Stimulated activated CD4-positive, alpha-beta T cell treated with anti-CD3 and anti-CD28 coated beads, TNF-alpha, amount 100 ng/mL, for 24 hours (primary cell): ENCODE results near the gene FBN2.
"Not testable (repeated sequence)": the region's sequence is repeated elsewhere in the genome, so short reads cannot be mapped to it uniquely, and the experiment has no call there.

Experiments
- DNase-seq, 3 experiments: peaks; one replicate each; pipeline ENCODE4 v3.0.0-alpha.2; 2020; ENCODE audit warnings: low read depth in 3 of 3

FBN2 gene

GRCh38 chr5:128534726-128535125, 3.3 kb downstream of the FBN2 start:
- DNase-seq, result no peak

- no peak for DNase-seq
These were observed 5.3 kb downstream of the FBN2 start for GRCh38 chr5:128532776-128533175.

DNA sequence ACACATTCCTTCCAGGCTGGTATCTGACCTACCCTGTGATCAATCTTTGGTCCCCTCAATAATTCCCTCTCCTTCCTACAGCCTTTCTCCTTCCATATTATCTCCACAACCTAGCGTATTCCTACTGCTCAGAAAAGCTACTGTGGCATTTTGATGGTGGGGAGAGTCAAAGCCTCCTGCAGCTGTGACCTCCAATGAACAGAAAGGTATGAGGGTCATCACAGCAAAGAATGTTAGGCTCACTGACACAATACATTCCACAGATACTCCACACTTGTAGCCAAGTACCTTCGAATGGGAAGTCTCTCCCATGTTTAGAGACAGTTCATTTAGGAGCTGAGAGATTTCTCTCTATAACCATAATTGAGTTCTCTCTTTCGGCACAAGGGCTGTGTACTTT, 5.9 kb downstream of the FBN2 start:
- no peak for DNase-seq

GRCh38 chr5:128528637-128529255, 9.3 kb downstream of the FBN2 start:
- no peak for DNase-seq

DNA sequence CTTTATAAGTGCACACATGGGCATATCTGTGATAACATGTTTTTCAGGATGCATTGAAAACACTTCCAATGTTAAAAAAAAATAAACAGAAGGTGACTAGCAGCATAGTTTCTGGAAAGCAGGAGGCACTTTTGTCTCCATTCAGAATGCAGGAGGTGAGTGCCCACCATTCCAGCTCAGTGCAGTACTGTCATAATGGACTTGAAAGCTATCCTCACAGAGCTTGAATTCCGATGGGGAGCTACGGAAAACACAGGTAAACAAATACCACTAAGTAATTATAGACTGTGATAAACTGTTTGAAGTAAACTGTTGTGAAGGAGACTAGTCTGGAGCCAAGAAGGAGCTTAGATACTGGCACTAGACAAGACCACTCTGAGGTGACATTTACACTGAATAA, 9.9 kb downstream of the FBN2 start:
- no peak for DNase-seq

DNA sequence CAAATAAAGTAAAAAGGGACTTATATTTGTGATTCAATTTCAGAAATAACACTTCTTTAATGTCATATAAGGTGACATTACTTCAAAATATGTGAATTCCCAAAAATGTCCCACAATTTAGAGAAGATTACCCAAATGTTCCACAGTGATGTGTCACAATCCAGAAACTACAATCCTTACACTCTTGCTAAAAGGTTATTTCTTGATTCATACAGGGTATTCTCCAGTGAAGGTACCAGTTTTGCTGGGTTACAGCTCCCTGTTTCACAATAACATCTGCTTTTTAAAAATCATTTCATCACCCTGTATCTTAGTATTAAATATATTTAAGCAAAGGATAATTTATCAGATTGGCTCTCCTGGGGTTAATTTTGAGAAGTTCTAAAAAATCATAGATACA, 11.0 kb downstream of the FBN2 start:
- DNase-seq, result no peak

DNA sequence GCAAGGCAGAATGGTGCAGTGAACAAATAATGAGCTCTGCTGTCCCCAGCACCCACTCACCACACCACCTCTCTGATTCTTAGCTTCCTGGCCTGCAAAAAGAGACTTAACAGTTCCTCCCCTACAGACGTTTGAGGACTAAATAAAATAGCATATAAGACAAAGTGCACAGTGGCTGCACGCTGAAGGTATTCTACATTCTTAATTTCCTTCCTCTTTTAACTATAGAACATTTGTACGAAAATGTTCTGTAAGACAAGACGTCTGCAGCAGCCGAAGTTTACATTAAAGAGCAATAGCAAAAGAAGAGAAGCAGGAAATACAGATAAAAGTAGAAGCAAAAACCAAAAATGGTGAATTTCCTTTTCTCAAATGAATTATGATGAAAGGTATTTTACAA, 15.7 kb downstream of the FBN2 start:
- DNase-seq, result no peak

DNA sequence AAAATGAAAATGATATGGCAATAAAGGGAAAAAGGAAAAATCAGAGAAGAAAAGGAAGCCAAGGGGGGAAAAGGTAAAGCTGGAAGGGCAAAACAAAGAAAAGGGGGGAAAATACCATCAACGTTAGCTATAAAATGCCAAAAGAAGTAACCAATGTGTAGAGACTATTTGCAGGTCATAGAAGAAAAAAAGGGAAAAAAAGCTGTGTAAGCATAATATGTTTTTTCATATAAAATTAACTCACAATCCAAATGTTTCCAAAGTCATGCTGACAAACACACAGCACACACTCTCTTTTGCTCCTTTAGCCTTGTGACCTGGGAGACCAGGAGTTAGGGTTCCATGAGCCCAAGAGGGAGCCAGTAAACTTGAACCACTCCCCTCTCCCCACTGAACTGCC, 18.2 kb downstream of the FBN2 start:
- no peak for DNase-seq

DNA sequence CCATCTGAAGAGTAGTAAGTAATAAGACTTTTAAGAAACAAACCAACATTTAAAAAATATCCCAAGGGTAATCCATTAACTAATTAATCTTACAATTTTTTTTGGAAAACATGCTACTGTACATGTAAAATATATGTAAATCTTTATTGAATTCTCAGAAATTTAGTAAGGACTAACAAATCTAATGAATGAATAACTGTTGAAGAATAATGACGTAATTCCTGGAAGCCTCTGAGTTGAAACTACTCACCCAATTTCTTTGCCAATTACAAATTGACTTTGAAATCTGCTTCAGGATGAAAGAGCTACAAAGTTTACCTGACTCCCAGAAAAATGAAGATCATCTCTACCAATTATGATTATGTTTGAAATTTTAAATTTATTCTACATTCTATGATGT, 21.1 kb downstream of the FBN2 start:
- no peak for DNase-seq

GRCh38 chr5:128513806-128514205, 24.2 kb downstream of the FBN2 start:
- no peak for DNase-seq

GRCh38 chr5:128512894-128513293, 25.2 kb downstream of the FBN2 start:
- no peak for DNase-seq

DNA sequence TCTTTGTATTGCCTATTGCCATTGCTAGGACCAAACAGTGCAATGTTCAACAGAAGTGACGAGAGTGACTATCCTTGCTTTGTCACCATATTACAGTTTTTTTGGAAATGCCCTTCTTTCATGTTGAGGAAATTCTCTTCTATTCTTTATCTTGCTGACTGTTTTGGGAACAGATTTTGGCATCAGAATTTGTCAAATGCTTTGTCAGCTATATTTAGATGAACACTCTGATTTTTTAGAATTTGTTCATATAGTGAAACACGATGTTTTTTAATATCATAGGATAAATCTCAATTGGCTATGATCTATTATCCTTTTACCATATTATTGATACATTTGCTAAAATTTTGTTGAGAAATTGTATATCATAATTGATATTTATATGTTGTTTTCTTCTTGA, 31.4 kb downstream of the FBN2 start:
- no peak for DNase-seq

- DNase-seq, result not testable (repeated sequence)
These were observed 34.3 kb downstream of the FBN2 start for GRCh38 chr5:128503727-128504126.

DNA sequence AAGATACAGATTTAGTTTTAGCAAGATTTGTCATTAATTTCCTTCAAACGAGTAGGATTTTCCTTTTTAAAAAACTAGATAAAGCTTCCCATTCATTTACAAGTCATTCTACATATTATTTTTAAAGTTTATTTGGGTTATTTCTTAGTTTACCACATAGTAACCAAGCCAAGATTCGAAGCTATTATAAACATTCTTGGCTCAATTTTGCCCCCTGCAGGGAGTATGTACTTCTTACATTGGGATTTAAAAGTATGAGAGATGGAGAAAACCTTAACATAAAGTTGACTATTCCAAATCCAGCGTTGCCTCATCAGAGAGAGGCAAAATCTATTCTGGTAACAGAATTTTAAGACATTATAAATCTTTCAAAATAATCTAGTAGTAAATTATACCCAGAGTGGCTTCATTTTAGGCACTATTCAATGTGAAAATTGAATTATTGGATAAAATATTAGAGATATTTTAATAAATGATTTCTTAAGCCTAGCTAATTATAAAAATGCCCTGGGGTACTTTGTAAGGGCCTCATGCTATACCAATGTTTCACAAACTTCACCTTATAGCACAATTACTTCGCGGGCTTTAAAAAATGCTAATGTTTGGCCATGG, 39.1 kb downstream of the FBN2 start:
- no peak for DNase-seq

DNA sequence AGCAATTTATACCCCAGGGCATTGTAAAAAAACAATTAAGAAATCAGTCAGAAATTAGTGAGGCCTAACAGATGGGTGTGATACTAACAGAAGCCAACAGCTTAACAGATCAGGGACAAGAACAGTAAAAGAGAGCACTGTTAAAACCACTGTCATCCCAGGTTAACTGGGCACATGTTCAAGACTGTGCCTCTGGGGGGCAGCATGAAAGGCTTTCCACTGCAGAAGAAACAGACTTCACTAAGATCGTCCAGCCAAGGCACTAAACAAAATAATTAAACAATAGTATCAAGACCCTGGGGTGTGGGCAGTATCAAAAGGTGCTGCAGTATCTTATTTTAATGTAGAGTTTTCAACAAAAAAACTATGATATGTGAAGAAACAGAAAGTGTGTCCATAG, 43.5 kb downstream of the FBN2 start:
- DNase-seq, result no peak

GRCh38 chr5:128493657-128494329, 44.3 kb downstream of the FBN2 start:
- DNase-seq, result no peak

DNA sequence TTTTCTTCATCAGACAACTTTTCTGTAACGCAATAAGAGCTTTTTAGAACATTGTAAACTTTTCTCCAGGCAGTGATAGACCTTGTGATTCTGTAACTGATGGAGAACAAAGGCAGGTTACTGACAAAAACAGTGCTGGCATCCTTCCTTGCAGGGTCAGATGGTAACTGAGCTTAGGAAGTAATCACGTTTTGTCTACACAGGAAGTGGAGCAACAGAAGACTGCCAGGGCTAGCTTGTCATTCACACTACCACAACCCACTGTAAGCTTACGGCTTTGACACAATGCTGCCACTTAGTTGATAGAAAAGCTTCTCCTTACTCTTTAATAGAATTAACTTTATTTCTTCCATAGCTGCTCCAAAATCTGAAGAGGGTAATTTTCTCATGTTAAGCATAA, 46.8 kb downstream of the FBN2 start:
- DNase-seq, result no peak

DNA sequence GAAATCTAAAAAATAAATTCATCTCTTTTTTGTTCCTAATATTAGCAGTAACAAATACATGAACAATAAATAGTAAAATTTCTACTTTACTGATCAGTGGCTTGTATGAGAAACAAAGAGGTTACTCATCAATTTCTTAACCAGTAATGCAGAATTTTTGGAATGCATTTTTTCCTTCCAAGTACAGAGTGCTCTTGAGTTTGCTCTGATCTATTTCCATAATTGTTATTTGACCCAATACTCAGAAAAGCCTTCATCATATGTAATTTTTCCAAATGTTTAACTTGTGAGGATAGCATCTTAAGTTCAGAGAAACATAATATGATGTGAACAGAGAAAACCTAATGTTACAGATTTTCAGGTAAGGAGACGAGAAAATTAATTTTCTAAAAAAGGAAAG, 47.3 kb downstream of the FBN2 start:
- no peak for DNase-seq

GRCh38 chr5:128487041-128487440, 51.0 kb downstream of the FBN2 start:
- DNase-seq, result no peak

DNA sequence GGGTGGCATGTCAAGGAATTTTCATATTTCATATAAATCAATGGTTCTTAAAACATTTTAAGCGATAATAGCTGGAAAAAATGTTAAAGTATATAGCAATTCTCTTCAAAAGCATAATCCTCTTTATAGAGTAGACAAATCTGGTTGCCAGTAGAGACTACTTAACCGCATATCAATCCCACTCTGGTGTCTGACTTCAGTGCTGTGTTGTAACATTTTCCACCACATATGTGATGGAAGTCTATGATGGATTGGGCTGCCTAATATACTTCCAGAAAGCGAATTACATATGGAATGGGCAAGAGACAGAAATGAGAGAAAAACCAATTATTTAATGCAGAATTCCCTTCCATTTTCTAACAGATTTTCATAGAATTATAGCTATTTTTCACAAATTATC, 54.3 kb downstream of the FBN2 start:
- no peak for DNase-seq

- DNase-seq, result no peak
These were observed 57.0 kb downstream of the FBN2 start for GRCh38 chr5:128480906-128481633.

- DNase-seq, result no peak
These were observed 57.9 kb downstream of the FBN2 start for GRCh38 chr5:128480158-128480557.
